HUES48 (cell line): ENCODE results near the gene MYO1A.

ENCODE experiments used
- H3K27ac ChIP-seq: one replicate; pipeline ENCODE4 v1.7.0; 2013; ENCODE audit warnings: low read depth, low read length, inconsistent platforms
- H3K27me3 ChIP-seq: 2 replicates; pipeline ENCODE4 v1.6.1; 2013; ENCODE audit warnings: mild to moderate bottlenecking, low read length; ENCODE audit not compliant: control insufficient read depth, insufficient read depth
- H3K36me3 ChIP-seq: 2 replicates; pipeline ENCODE4 v1.6.1; 2013; ENCODE audit warnings: low read length; ENCODE audit not compliant: control insufficient read depth, insufficient read depth
- H3K4me1 ChIP-seq: 2 replicates; pipeline ENCODE4 v1.6.1; 2013; ENCODE audit warnings: mild to moderate bottlenecking, low read length; ENCODE audit not compliant: control insufficient read depth, insufficient read depth
- H3K4me3 ChIP-seq: 2 replicates; pipeline ENCODE4 v1.5.1; 2013; ENCODE audit warnings: mild to moderate bottlenecking, low read depth, low read length
- H3K9ac ChIP-seq: 2 replicates; pipeline ENCODE4 v1.6.1; 2013; ENCODE audit warnings: mild to moderate bottlenecking, low read depth, low read length, moderate library complexity
- H3K9me3 ChIP-seq: 2 replicates; pipeline ENCODE4 v1.6.1; 2013; ENCODE audit warnings: low read length; ENCODE audit not compliant: control insufficient read depth, insufficient read depth

Gene MYO1A

GRCh38 chr12:57010627-57011247, 39.2 kb downstream of the MYO1A start:
- H3K27ac ChIP-seq: no peak overlapping the region
- no peaks in the 10 kb centered on the region for H3K9me3 ChIP-seq
- H3K4me1 ChIP-seq: peaks cover 35% of the 10 kb centered on the region
- no peaks in the 10 kb centered on the region for H3K36me3 ChIP-seq
- H3K27me3 ChIP-seq: no peaks in the 10 kb centered on the region
- no peak overlapping the region for H3K9ac ChIP-seq
- no peak overlapping the region for H3K4me3 ChIP-seq

GRCh38 chr12:57009949-57010626, 39.8 kb downstream of the MYO1A start:
- no peaks in the 10 kb centered on the region for H3K27me3 ChIP-seq
- H3K9me3 ChIP-seq: no peaks in the 10 kb centered on the region
- no peak overlapping the region for H3K4me3 ChIP-seq
- H3K9ac ChIP-seq: no peak overlapping the region
- no peak overlapping the region for H3K27ac ChIP-seq
- H3K4me1 ChIP-seq: peaks cover 39% of the 10 kb centered on the region
- no peaks in the 10 kb centered on the region for H3K36me3 ChIP-seq

- H3K4me3 ChIP-seq: no peak overlapping the region
- peaks cover 16% of the 10 kb centered on the region for H3K36me3 ChIP-seq
- no peaks in the 10 kb centered on the region for H3K27me3 ChIP-seq
- no peak overlapping the region for H3K27ac ChIP-seq
- H3K9ac ChIP-seq: no peak overlapping the region
- H3K9me3 ChIP-seq: no peaks in the 10 kb centered on the region
- peaks cover 39% of the 10 kb centered on the region for H3K4me1 ChIP-seq
These were observed 41.8 kb downstream of the MYO1A start for GRCh38 chr12:57008178-57008577.

- no peak overlapping the region for H3K9ac ChIP-seq
- H3K4me1 ChIP-seq: peaks cover 38% of the 10 kb centered on the region
- H3K27me3 ChIP-seq: no peaks in the 10 kb centered on the region
- no peak overlapping the region for H3K27ac ChIP-seq
- peaks cover 28% of the 10 kb centered on the region for H3K36me3 ChIP-seq
- H3K9me3 ChIP-seq: no peaks in the 10 kb centered on the region
- peak overlapping the region; percentile 50 for H3K4me3 ChIP-seq
These were observed 43.0 kb downstream of the MYO1A start for GRCh38 chr12:57006809-57007475.

- peak within 1 kb of the TSS; percentile 74 for H3K9ac ChIP-seq
- peak within 1 kb of the TSS; percentile 64 for H3K27ac ChIP-seq
- H3K4me3 ChIP-seq: peak within 1 kb of the TSS; percentile 89
- H3K27me3 ChIP-seq: no peaks in the 10 kb centered on the region
- no peaks in the 10 kb centered on the region for H3K9me3 ChIP-seq
- H3K4me1 ChIP-seq: peaks cover 31% of the 10 kb centered on the region
- H3K36me3 ChIP-seq: peaks cover 35% of the 10 kb centered on the region
These were observed 43.7 kb downstream of the MYO1A start, which contains the start of gene ZBTB39 for GRCh38 chr12:57005980-57006808. Gene ZBTB39 (minus strand): TSS chr12:57006546. CDS start chr12:57004917, 1,629 bp downstream.

GRCh38 chr12:57004651-57005050, 45.3 kb downstream of the MYO1A start:
- H3K9me3 ChIP-seq: no peaks in the 10 kb centered on the region
- H3K4me3 ChIP-seq: no peak overlapping the region
- H3K9ac ChIP-seq: no peak overlapping the region
- H3K4me1 ChIP-seq: peaks cover 15% of the 10 kb centered on the region
- no peaks in the 10 kb centered on the region for H3K27me3 ChIP-seq
- no peak overlapping the region for H3K27ac ChIP-seq
- peaks cover 50% of the 10 kb centered on the region for H3K36me3 ChIP-seq

- H3K4me1 ChIP-seq: peaks cover 7% of the 10 kb centered on the region; the same call in 1 of the 2 replicates
- peaks cover 54% of the 10 kb centered on the region for H3K36me3 ChIP-seq
These were observed 46.5 kb downstream of the MYO1A start for GRCh38 chr12:57003395-57003794.

GRCh38 chr12:57001448-57001906, 48.5 kb downstream of the MYO1A start:
- H3K4me1 ChIP-seq: peaks cover 5% of the 10 kb centered on the region; the same call in 1 of the 2 replicates
- no peak overlapping the region for H3K27ac ChIP-seq
- no peak overlapping the region for H3K9ac ChIP-seq
- no peaks in the 10 kb centered on the region for H3K27me3 ChIP-seq
- no peak overlapping the region for H3K4me3 ChIP-seq
- H3K36me3 ChIP-seq: peaks cover 54% of the 10 kb centered on the region
- H3K9me3 ChIP-seq: no peaks in the 10 kb centered on the region

More at GRCh38 chr12:57003395-57003794, 46.5 kb downstream of the MYO1A start:
- Histone ChIP-seq H3K27ac (no peak overlapping the region), H3K27me3 (no peaks in the 10 kb centered on the region), H3K9ac (no peak overlapping the region), H3K9me3 (no peaks in the 10 kb centered on the region), H3K4me3 (no peak overlapping the region)

GRCh38 chr12:57000393-57000792, 49.5 kb downstream of the MYO1A start:
- Histone ChIP-seq H3K9ac (no peak overlapping the region), H3K9me3 (no peaks in the 10 kb centered on the region)

GRCh38 chr12:56999456-56999855, 50.5 kb downstream of the MYO1A start:
- Histone ChIP-seq H3K4me1 (no peaks in the 10 kb centered on the region), H3K4me3 (no peak overlapping the region), H3K27ac (no peak overlapping the region), H3K27me3 (no peaks in the 10 kb centered on the region), H3K9ac (no peak overlapping the region), H3K36me3 (peaks cover 51% of the 10 kb centered on the region), H3K9me3 (no peaks in the 10 kb centered on the region)

More at GRCh38 chr12:57000393-57000792, 49.5 kb downstream of the MYO1A start:
- H3K36me3 ChIP-seq: peaks cover 54% of the 10 kb centered on the region
- H3K27me3 ChIP-seq: no peaks in the 10 kb centered on the region
- no peak overlapping the region for H3K4me3 ChIP-seq
- H3K4me1 ChIP-seq: peaks cover 4% of the 10 kb centered on the region; the same call in 1 of the 2 replicates
- no peak overlapping the region for H3K27ac ChIP-seq
